HepG2 (cell line): ENCODE measurements around the gene LECT2. TPM values are rescaled to one million over a fixed set of nuclear protein-coding genes. Genes with fewer than 3 reads are reported as not detected.
A peak's percentile ranks its signal among the peaks of the same experiment; 100 is the strongest.

Experiments
- ATAC-seq: fragments of 200-7000 bp; cut with Tn5 transposase; 3 replicates; pipeline ENCODE4 v1.9.1; 2020; ENCODE audit warnings: mild to moderate bottlenecking, moderate library complexity
- BruUV-seq: library from RNA; stranded (reverse); fragments of 400-500 nt; replicated peaks from 2 replicates; lab custom pipeline; 2021; lab: Mats Ljungman, UMichigan
- CTCF ChIA-PET: fragments of 300-600 bp; formaldehyde crosslinking; extraction: SDS; loops from one replicate; lab custom pipeline; 2021; ENCODE audit warnings: low total read pairs, inconsistent platforms, low intra/inter-chr PET ratio; lab: Yijun Ruan, JAX
- POLR2A ChIA-PET: fragments of 350-600 bp; sonication (Branson Sonifier 250); formaldehyde crosslinking; loops from one replicate; lab custom pipeline; 2020; ENCODE audit warnings: antibody characterized with exemption, inconsistent platforms; lab: Yijun Ruan, JAX
- DNase-seq: peaks from one replicate; pipeline ENCODE4 v3.0.0-alpha.2; 2015; ENCODE audit warnings: low spot score
- FAIRE-seq: peaks from 3 replicates; lab custom pipeline; 2011; peaks lifted over from hg19 to GRCh38; lab: Jason Lieb, UNC
- H2AFZ ChIP-seq: one replicate; pipeline ENCODE4 v1.6.1; 2011; ENCODE audit warnings: low read length, inconsistent platforms
- H3K27ac ChIP-seq: fragments of 300-600 bp; 3 replicates; pipeline ENCODE4 v1.8.0; 2011; ENCODE audit warnings: mixed run types, mild to moderate bottlenecking, mixed read lengths, low read length, inconsistent platforms; ENCODE audit not compliant: insufficient read depth; ENCODE audit errors: extremely low read length
- H3K27me3 ChIP-seq, 2 experiments: fragments of 200-600 bp in 1 of 2; 2 replicates in 1 of 2; 3 replicates in 1 of 2; pipeline versions ENCODE4 v1.6.0 to v1.8.0; 2011; ENCODE audit warnings: low read length in 2 of 2, mild to moderate bottlenecking in 2 of 2, moderate library complexity in 2 of 2, inconsistent platforms in 1 of 2; ENCODE audit not compliant: insufficient read depth in 2 of 2, control insufficient read depth in 1 of 2
- H3K36me3 ChIP-seq, 2 experiments: fragments of 200-600 bp in 1 of 2; replicated peaks in 1 of 2; 2 replicates in 1 of 2; 3 replicates in 1 of 2; pipeline versions ENCODE4 v1.5.1 to v1.8.0; 2011; ENCODE audit warnings: low read length in 2 of 2, inconsistent platforms in 1 of 2; ENCODE audit not compliant: insufficient read depth in 2 of 2, control insufficient read depth in 1 of 2
- H3K4me1 ChIP-seq: 2 replicates; pipeline ENCODE4 v1.5.1; 2012; ENCODE audit warnings: low read length, inconsistent platforms; ENCODE audit not compliant: insufficient read depth
- H3K4me2 ChIP-seq: 2 replicates; pipeline ENCODE4 v1.6.0; 2011; ENCODE audit warnings: low read depth, low read length, inconsistent platforms
- H3K4me3 ChIP-seq, 3 experiments: fragments of 200-600 bp in 1 of 3; sonication (generic), shearing (Covaris generic) in 1 of 3; replicated peaks in 1 of 3; 2 replicates each; pipeline ENCODE4 v1.5.1; 2011 to 2016; ENCODE audit warnings: low read length in 3 of 3, inconsistent platforms in 2 of 3, low read depth in 2 of 3, mild to moderate bottlenecking in 2 of 3, control low read depth in 1 of 3, mixed read lengths in 1 of 3; ENCODE audit not compliant: insufficient read depth in 1 of 3
- H3K79me2 ChIP-seq: one replicate; pipeline ENCODE4 v1.6.1; 2011; ENCODE audit warnings: low read length, inconsistent platforms; ENCODE audit not compliant: insufficient read depth
- H3K9ac ChIP-seq: 2 replicates; pipeline ENCODE4 v1.6.0; 2011; ENCODE audit warnings: mild to moderate bottlenecking, low read depth, low read length, inconsistent platforms; ENCODE audit not compliant: insufficient read depth
- H3K9me3 ChIP-seq: 2 replicates; pipeline ENCODE4 v1.5.1; 2012; ENCODE audit warnings: mild to moderate bottlenecking, low read length
- H4K20me1 ChIP-seq: 2 replicates; pipeline ENCODE4 v1.6.0; 2011; ENCODE audit warnings: inconsistent platforms, mild to moderate bottlenecking, low read length, moderate library complexity; ENCODE audit not compliant: insufficient read depth
- ARHGAP35 ChIP-seq: sonication (generic); formaldehyde crosslinking; IDR thresholded peaks from 2 replicates; pipeline ENCODE4 v1.9.0; 2022; ENCODE audit warnings: mild to moderate bottlenecking, inconsistent platforms, moderate library complexity, missing genetic modification reagents, borderline replicate concordance
- CBX1 ChIP-seq: IDR thresholded peaks from one replicate; pipeline ENCODE4 v1.6.1; 2016; ENCODE audit warnings: antibody characterized with exemption, low read depth
- CC2D1A ChIP-seq: sonication (generic); formaldehyde crosslinking; IDR thresholded peaks from 2 replicates; pipeline ENCODE4 v1.8.1; 2023; ENCODE audit warnings: mild to moderate bottlenecking, missing genetic modification reagents
- CSRNP2 ChIP-seq: sonication (generic); formaldehyde crosslinking; conservative IDR thresholded peaks from 2 replicates; pipeline ENCODE4 v1.8.0; 2022; ENCODE audit warnings: low read depth, missing genetic modification reagents
- FLYWCH1 ChIP-seq: sonication (generic); formaldehyde crosslinking; IDR thresholded peaks from 2 replicates; pipeline ENCODE4 v1.8.1; 2023; ENCODE audit warnings: mild to moderate bottlenecking, missing genetic modification reagents
- JUND ChIP-seq: sonication (generic); formaldehyde crosslinking; IDR thresholded peaks from 2 replicates; pipeline ENCODE4 v1.8.0; 2022; ENCODE audit warnings: mild to moderate bottlenecking, missing genetic modification reagents
- MBD4 ChIP-seq: IDR thresholded peaks from 2 replicates; pipeline ENCODE4 v1.6.1; 2012; ENCODE audit warnings: low read length, inconsistent platforms, borderline replicate concordance
- NKX3-1 ChIP-seq: sonication (generic); formaldehyde crosslinking; IDR thresholded peaks from 2 replicates; pipeline ENCODE4 v1.5.0; 2020; ENCODE audit warnings: missing genetic modification reagents
- NR2F6 ChIP-seq, 2 experiments: IDR thresholded peaks; 2 replicates each; pipeline ENCODE4 v1.6.1; 2016; ENCODE audit warnings: antibody characterized with exemption in 1 of 2, mild to moderate bottlenecking in 1 of 2
- PBX3 ChIP-seq: sonication (generic); formaldehyde crosslinking; IDR thresholded peaks from 2 replicates; pipeline ENCODE4 v1.8.1; 2023; ENCODE audit warnings: missing genetic modification reagents, inconsistent platforms, borderline replicate concordance
- TAF15 ChIP-seq: fragments of 200-400 bp; formaldehyde crosslinking; IDR thresholded peaks from one replicate; pipeline ENCODE4 v1.6.1; 2018; ENCODE audit warnings: mild to moderate bottlenecking, low read depth, low read length; ENCODE audit not compliant: poor library complexity, severe bottlenecking
- ZFP1 ChIP-seq: IDR thresholded peaks from 2 replicates; pipeline ENCODE4 v1.6.1; 2016
- ZNF557 ChIP-seq: sonication (generic); formaldehyde crosslinking; IDR thresholded peaks from 2 replicates; pipeline ENCODE4 v1.4.0; 2020; ENCODE audit warnings: missing genetic modification reagents
- ZNF609 ChIP-seq: sonication (generic); formaldehyde crosslinking; IDR thresholded peaks from 2 replicates; pipeline ENCODE4 v1.4.0; 2020; ENCODE audit warnings: mild to moderate bottlenecking, missing genetic modification reagents, borderline replicate concordance
- ZNF660 ChIP-seq: sonication (generic); formaldehyde crosslinking; IDR thresholded peaks from 2 replicates; pipeline ENCODE4 v1.5.1; 2020; ENCODE audit warnings: mild to moderate bottlenecking, low read depth, missing genetic modification reagents, borderline replicate concordance
- WGBS: methylation state at CpG from one replicate; pipeline ENCODE4 v1.1.6; 2017; ENCODE audit warnings: low lambda C conversion rate; 5-methylcytosine and 5-hydroxymethylcytosine counted together
- in situ Hi-C: cut with HindIII; loops from 2 replicates; pipeline ENCODE4 v1.10.0; 2017; ENCODE audit warnings: low pct_unique_long_range_greater_than_20kb; ENCODE audit not compliant: extremely low pct_ligation_motif_present
- intact Hi-C: fragments of 100-400 bp; cut with micrococcal nuclease; formaldehyde crosslinking; loops from one replicate; pipeline ENCODE4 v1.10.0; 2022; ENCODE audit not compliant: unreplicated experiment
- polyA plus RNA-seq, 8 experiments: library from polyadenylated mRNA; depleted of rRNA in 3 of 8; stranded (reverse) in 7 of 8; unstranded in 1 of 8; fragments of >200 nt; fragmentation: Illumina TruSeq in 4 of 8; extraction: Trizol in 4 of 8; gene quantifications; 2 replicates each; pipeline versions ENCODE4 v1.2.1 to v1.2.3, GENCODE V29; 2011 to 2016; ENCODE audit warnings: low read depth in 4 of 8, missing spikeins in 1 of 8, mixed read lengths in 1 of 8; ENCODE audit not compliant: insufficient read depth in 1 of 8
- total RNA-seq, 5 experiments: library from RNA; depleted of rRNA; stranded (reverse); fragments of >200 nt; fragmentation: Illumina TruSeq; extraction: Trizol; gene quantifications; 2 replicates each; pipeline ENCODE4 v1.2.3, GENCODE V29; 2016; ENCODE audit warnings: low read depth in 1 of 5

The LECT2 gene
- total and polyA plus RNA-seq, 2 of the 13 experiments (the other 11 are each of a cell fraction or from before 2014, with no cell fraction given) = not detected

GRCh38 chr5:135999406-136000139 is 44.8 kb upstream of the LECT2 start (continued):
- TF ChIP-seq ZNF609 (CRISPR knock-in tag) = no peak
- no peak for TF ChIP-seq ZNF557
- no peak for TF ChIP-seq CSRNP2
- no peak for TF ChIP-seq FLYWCH1 (CRISPR knock-in tag)
- no peak for TF ChIP-seq MBD4

GRCh38 chr5:135998889-135999288 is 44.1 kb upstream of the LECT2 start:
- ChIA-PET CTCF (no interaction called here), POLR2A (no interaction called here)
- BruUV-seq = no TSS peak
- no peaks in the 10 kb centered on the region for H3K36me3 ChIP-seq
- FAIRE-seq (no peak), ATAC-seq (peak; percentile 61; the same call in 2 of the 3 replicates), DNase-seq (no peak)
- H3K9me3 ChIP-seq = no peaks in the 10 kb centered on the region
- 49% methylated on average over 3 of the region's 6 CpGs for WGBS
- H3K9ac ChIP-seq = no peak overlapping the region
- H3K27ac ChIP-seq = no peak overlapping the region
- peaks cover 27% of the 10 kb centered on the region for H3K4me1 ChIP-seq
- in situ Hi-C loops (no loop called here), intact Hi-C loops (no loop called here)
- no peaks in the 10 kb centered on the region for H3K27me3 ChIP-seq
- H4K20me1 ChIP-seq = no peaks in the 10 kb centered on the region
- no peak overlapping the region for H3K4me3 ChIP-seq
- H3K79me2 ChIP-seq = no peaks in the 10 kb centered on the region
- H2AFZ ChIP-seq = no peak overlapping the region
- 0 out of 2 replicates have a peak overlapping the region, but pooled peaks have one; percentile 30 for H3K4me2 ChIP-seq
- TF ChIP-seq CC2D1A (CRISPR knock-in tag) (no peak), ZFP1 (no peak), ZNF660 (CRISPR knock-in tag) (no peak), PBX3 (CRISPR knock-in tag) (no peak), ARHGAP35 (CRISPR knock-in tag) (no peak), NKX3-1 (CRISPR knock-in tag) (no peak), TAF15 (no peak), CBX1 (no peak), NR2F6 (IDR thresholded peaks at IDR 0.05) (no peak), NR2F6 (CRISPR knock-in tag; IDR thresholded peaks at IDR 0.05) (no peak), JUND (CRISPR knock-in tag) (no peak)
